GM12878 (cell line): ENCODE results near the gene OLFML2B. TPM values are rescaled to one million over a fixed set of nuclear protein-coding genes. Genes with fewer than 3 reads are reported as not detected.

Experiments
- ATAC-seq: fragments of 200-7000 bp; cut with Tn5 transposase; 3 replicates; pipeline ENCODE4 v1.9.1; 2020; ENCODE audit warnings: mild to moderate bottlenecking, moderate library complexity
- BruUV-seq: library from RNA; stranded (reverse); fragments of 400-500 nt; replicated peaks from 2 replicates; lab custom pipeline; 2021; lab: Mats Ljungman, UMichigan
- CTCF ChIA-PET: fragments of 300-600 bp; sonication (Branson Sonifier 250); formaldehyde crosslinking; extraction: SDS; loops from one replicate; lab custom pipeline; 2021; ENCODE audit warnings: inconsistent platforms; lab: Yijun Ruan, JAX
- POLR2A ChIA-PET: fragments of 350-600 bp; formaldehyde crosslinking; extraction: SDS; loops from one replicate; lab custom pipeline; 2021; ENCODE audit warnings: inconsistent platforms; lab: Charles Lee
- RAD21 ChIA-PET: fragments of 300-600 bp; sonication (Branson Sonifier 250); formaldehyde crosslinking; loops from one replicate; lab custom pipeline; 2023; ENCODE audit warnings: antibody characterized with exemption; ENCODE audit not compliant: unreplicated experiment; lab: Charles Lee
- SMC1A ChIA-PET: fragments of 300-600 bp; sonication (Branson Sonifier 250); formaldehyde crosslinking; loops from one replicate; lab custom pipeline; 2023; ENCODE audit not compliant: unreplicated experiment, uncharacterized antibody; lab: Charles Lee
- DNase-seq: peaks from one replicate; pipeline ENCODE4 v3.0.0-alpha.2; 2011; ENCODE audit warnings: low read depth, low spot score
- FAIRE-seq: peaks from 3 replicates; lab custom pipeline; 2011; peaks lifted over from hg19 to GRCh38; lab: Jason Lieb, UNC
- H2AFZ ChIP-seq: 2 replicates; pipeline ENCODE4 v1.6.0; 2011; ENCODE audit warnings: low read depth, low read length, control low read depth; ENCODE audit not compliant: control insufficient read depth
- H3K27ac ChIP-seq: 2 replicates; pipeline ENCODE4 v1.5.1; 2011; ENCODE audit warnings: control low read depth; ENCODE audit not compliant: control insufficient read depth, insufficient read depth
- H3K27me3 ChIP-seq, 2 experiments: replicated peaks in 1 of 2; 2 replicates each; pipeline versions ENCODE4 v1.6.0 to v1.6.1; 2011; ENCODE audit warnings: low read length in 1 of 2; ENCODE audit not compliant: control insufficient read depth in 2 of 2, insufficient read depth in 2 of 2
- H3K36me3 ChIP-seq, 2 experiments: 2 replicates each; pipeline ENCODE4 v1.5.1; 2011; ENCODE audit warnings: low read length in 1 of 2; ENCODE audit not compliant: control insufficient read depth in 2 of 2, insufficient read depth in 2 of 2
- H3K4me1 ChIP-seq: 2 replicates; pipeline ENCODE4 v1.6.1; 2011; ENCODE audit warnings: mild to moderate bottlenecking, low read length, moderate library complexity, mixed read lengths; ENCODE audit not compliant: control insufficient read depth, insufficient read depth
- H3K4me2 ChIP-seq: 2 replicates; pipeline ENCODE4 v1.6.0; 2011; ENCODE audit warnings: control low read depth; ENCODE audit not compliant: control insufficient read depth, insufficient read depth
- H3K4me3 ChIP-seq: fragments of 200-600 bp; sonication (generic); 2 replicates; pipeline ENCODE4 v1.5.1; 2016
- H3K79me2 ChIP-seq: 2 replicates; pipeline ENCODE4 v1.6.0; 2011; ENCODE audit warnings: low read length; ENCODE audit not compliant: control insufficient read depth, insufficient read depth
- H3K9ac ChIP-seq: 2 replicates; pipeline ENCODE4 v1.8.0; 2011; ENCODE audit warnings: low read length, control low read depth, mixed read lengths; ENCODE audit not compliant: control insufficient read depth, insufficient read depth
- H3K9me3 ChIP-seq: replicated peaks from 3 replicates; pipeline ENCODE4 v1.5.1; 2011; ENCODE audit warnings: mild to moderate bottlenecking, low read length; ENCODE audit not compliant: control insufficient read depth, insufficient read depth
- H4K20me1 ChIP-seq: 2 replicates; pipeline ENCODE4 v1.6.0; 2011; ENCODE audit not compliant: control insufficient read depth, insufficient read depth
- CBX3 ChIP-seq: fragments of 200-600 bp; sonication (generic); IDR thresholded peaks from 2 replicates; pipeline ENCODE4 v1.6.1; 2016; ENCODE audit warnings: low read depth, borderline replicate concordance
- CHD1 ChIP-seq: IDR thresholded peaks from 2 replicates; pipeline ENCODE4 v1.6.1; 2012; ENCODE audit warnings: low read depth, low read length, improper control_type of control experiment
- FOS ChIP-seq: IDR thresholded peaks from 3 replicates; pipeline ENCODE4 v1.6.1; 2011; ENCODE audit warnings: borderline replicate concordance; ENCODE audit not compliant: insufficient read length; ENCODE audit errors: extremely low read depth
- FOXK2 ChIP-seq: fragments of 450-650 bp; IDR thresholded peaks from 2 replicates; pipeline ENCODE4 v1.6.1; 2017; ENCODE audit warnings: mild to moderate bottlenecking, moderate library complexity
- GATAD2B ChIP-seq: fragments of 450-650 bp; conservative IDR thresholded peaks from 2 replicates; pipeline ENCODE4 v1.6.1; 2017; ENCODE audit warnings: low read depth, mild to moderate bottlenecking, moderate library complexity
- IKZF2 ChIP-seq, 2 experiments: fragments of 450-650 bp; IDR thresholded peaks; 2 replicates each; pipeline ENCODE4 v1.6.1; 2017; ENCODE audit warnings: mild to moderate bottlenecking in 2 of 2, moderate library complexity in 2 of 2
- NR2C1 ChIP-seq: fragments of 450-650 bp; IDR thresholded peaks from 2 replicates; pipeline ENCODE4 v1.6.1; 2017; ENCODE audit warnings: antibody characterized with exemption, mild to moderate bottlenecking, moderate library complexity
- NR2C2 ChIP-seq: IDR thresholded peaks from 2 replicates; pipeline ENCODE4 v1.6.1; 2011; ENCODE audit warnings: borderline replicate concordance, low read depth; ENCODE audit not compliant: control insufficient read depth, insufficient read length
- PAX8 ChIP-seq: fragments of 450-650 bp; IDR thresholded peaks from 2 replicates; pipeline ENCODE4 v1.6.1; 2017; ENCODE audit warnings: mild to moderate bottlenecking, moderate library complexity
- POLR2AphosphoS5 ChIP-seq: IDR thresholded peaks from 2 replicates; pipeline ENCODE4 v1.6.1; 2011; ENCODE audit warnings: mild to moderate bottlenecking, low read length, inconsistent platforms
- RCOR1 ChIP-seq: conservative IDR thresholded peaks from 2 replicates; pipeline ENCODE4 v1.6.1; 2012; ENCODE audit warnings: low read depth, low read length, improper control_type of control experiment
- SUZ12 ChIP-seq: fragments of 200-600 bp; sonication (generic); IDR thresholded peaks from one replicate; pipeline ENCODE4 v1.6.1; 2018; ENCODE audit warnings: antibody characterized with exemption, mild to moderate bottlenecking; ENCODE audit not compliant: unreplicated experiment
- TAF1 ChIP-seq: IDR thresholded peaks from 2 replicates; pipeline ENCODE4 v1.6.1; 2011; ENCODE audit warnings: mild to moderate bottlenecking, low read depth, low read length, borderline replicate concordance
- TCF3 ChIP-seq: IDR thresholded peaks from 2 replicates; pipeline ENCODE4 v1.6.1; 2012; ENCODE audit warnings: low read depth, mild to moderate bottlenecking, low read length, borderline replicate concordance; ENCODE audit not compliant: insufficient read depth
- ZNF384 ChIP-seq: IDR thresholded peaks from 2 replicates; pipeline ENCODE4 v1.6.1; 2012; ENCODE audit warnings: low read depth, mild to moderate bottlenecking, low read length, improper control_type of control experiment, borderline replicate concordance
- ZNF622 ChIP-seq: fragments of 450-650 bp; IDR thresholded peaks from 2 replicates; pipeline ENCODE4 v1.6.1; 2017; ENCODE audit warnings: mild to moderate bottlenecking, inconsistent platforms
- WGBS: methylation state at CpG from one replicate; pipeline ENCODE4 v1.1.6; 2016; ENCODE audit warnings: low lambda C conversion rate; ENCODE audit not compliant: insufficient replicate concordance, insufficient coverage; ENCODE audit errors: missing lambda C conversion rate; 5-methylcytosine and 5-hydroxymethylcytosine counted together
- in situ Hi-C: fragments of 300-500 bp; cut with MboI; formaldehyde crosslinking; loops from 9 replicates; pipeline ENCODE4 v1.14.3; 2018; ENCODE audit warnings: mixed read lengths
- intact Hi-C: fragments of 100-400 bp; cut with micrococcal nuclease; formaldehyde crosslinking; loops from one replicate; pipeline ENCODE4 v1.14.2; 2022; ENCODE audit not compliant: unreplicated experiment
- polyA plus RNA-seq, 11 experiments: library from polyadenylated mRNA; depleted of rRNA in 4 of 11; unstranded in 6 of 11; stranded (reverse) in 5 of 11; fragments of >200 nt; fragmentation: Nextera tagmentation in 4 of 11; fragmentation: Illumina TruSeq in 1 of 11; extraction: Ambion mirVana in 4 of 11; extraction: Trizol in 1 of 11; gene quantifications; 1 replicate in 1 of 11; 2 replicates in 10 of 11; pipeline versions ENCODE4 v1.2.1 to v1.2.3, GENCODE V29; 2011 to 2016; ENCODE audit warnings: inconsistent platforms in 2 of 11, missing spikeins in 2 of 11, low read depth in 1 of 11
- total RNA-seq, 4 experiments: library from RNA; depleted of rRNA in 3 of 4; stranded (reverse); fragments of >200 nt in 3 of 4; fragmentation: Illumina TruSeq in 1 of 4; extraction: Trizol in 1 of 4; gene quantifications; 2 replicates each; pipeline versions ENCODE4 v1.2.1 to v1.2.3, GENCODE V29; 2013 to 2021
- TF ChIP-seq, protein P1 (sequence below): IDR thresholded peaks from 2 replicates; pipeline ENCODE4 v1.6.1; 2012; ENCODE audit warnings: low read depth, low read length, improper control_type of control experiment
- TF ChIP-seq, protein P2 (sequence below): IDR thresholded peaks from 2 replicates; pipeline ENCODE4 v1.6.1; 2012; ENCODE audit warnings: low read depth, low read length, improper control_type of control experiment

The OLFML2B gene
- total and polyA plus RNA-seq, 10 of the 15 experiments (the other 5 are each of a cell fraction or from before 2014, with no cell fraction given) = not detected

DNA sequence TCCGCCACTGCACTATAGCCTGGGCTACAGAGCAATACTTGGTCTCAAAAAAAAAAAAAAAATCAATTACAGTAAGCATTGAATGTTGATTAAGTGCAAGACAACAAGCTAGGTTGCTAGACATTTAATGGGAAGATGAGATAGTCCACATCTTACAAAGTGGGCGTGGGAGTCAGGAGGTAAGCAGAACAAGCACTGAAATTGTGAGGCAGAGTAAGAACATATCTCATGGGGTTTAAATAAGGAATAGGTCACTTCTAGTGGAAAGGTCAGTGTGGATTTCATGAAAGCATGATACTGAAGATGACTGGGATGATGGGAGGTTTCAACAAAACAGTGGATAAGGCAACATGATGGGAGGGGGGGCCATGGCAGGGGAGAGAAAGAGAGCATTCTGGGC lies 1.9 kb upstream of the OLFML2B start (continued):
- no peak for TF ChIP-seq IKZF2 (IDR thresholded peaks at IDR 0.05)
- no peak for TF ChIP-seq CBX3
- no peak for TF ChIP-seq NR2C1
- no peak for TF ChIP-seq FOS
- no peak for TF ChIP-seq RCOR1
- no peak for TF ChIP-seq SUZ12
- TF ChIP-seq TCF3 = no peak

DNA sequence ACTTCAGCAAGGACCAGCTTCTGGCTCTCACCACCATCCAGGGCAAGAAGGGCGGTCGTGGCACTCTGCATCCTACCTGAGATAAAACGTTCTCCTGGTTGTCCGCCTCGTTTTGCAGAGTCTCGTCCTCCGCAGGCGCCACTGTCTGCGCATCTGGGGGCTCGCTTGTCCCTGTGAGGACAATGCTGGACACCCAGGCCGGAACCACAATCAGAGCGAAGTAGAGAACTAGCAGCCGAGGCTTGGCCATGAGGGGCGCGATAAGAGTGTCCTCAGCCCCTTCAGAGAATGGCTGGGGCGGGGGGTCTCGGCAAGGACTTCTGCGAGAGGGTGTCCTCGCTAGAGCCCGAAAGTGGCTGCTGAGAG lies 505 bp downstream of the OLFML2B start:
- intact Hi-C loops (no loop called here), in situ Hi-C loops (no loop called here)
- no peak overlapping the region for H3K27ac ChIP-seq
- ATAC-seq (no peak), FAIRE-seq (no peak), DNase-seq (no peak)
- no peaks in the 10 kb centered on the region for H4K20me1 ChIP-seq
- WGBS = 59% methylated on average over 20 of the region's 20 CpGs
- no peaks in the 10 kb centered on the region for H3K36me3 ChIP-seq
- H2AFZ ChIP-seq = no peak overlapping the region
- POLR2A ChIA-PET = no interaction called here
- no peaks in the 10 kb centered on the region for H3K79me2 ChIP-seq
- BruUV-seq = no TSS peak
- H3K4me1 ChIP-seq = no peaks in the 10 kb centered on the region
- H3K9ac ChIP-seq = no peak overlapping the region
- CTCF ChIA-PET = interaction anchor here (1.8 to 2.1 kb wide), 2 partner anchors 14 to 231 kb away, joined by 6 to 9 read pairs; no protein-coding TSS in a partner anchor
- peaks cover 6 to 7% of the 10 kb centered on the region in 2 experiments; a peak in 3 of 4 replicates for H3K27me3 ChIP-seq
- RAD21 ChIA-PET = no interaction called here
- H3K9me3 ChIP-seq = no peaks in the 10 kb centered on the region; the same call in 1 of the 3 replicates
- H3K4me3 ChIP-seq = peak overlapping the region; percentile 37; the same call in 1 of the 2 replicates
- peak overlapping the region; percentile 69 for H3K4me2 ChIP-seq
- SMC1A ChIA-PET = no interaction called here
- TF ChIP-seq FOXK2 = no peak
- TF ChIP-seq CHD1 = no peak
- TF ChIP-seq TCF3 = no peak
- no peak for TF ChIP-seq ZNF622
- no peak for TF ChIP-seq POLR2AphosphoS5
- no peak for TF ChIP-seq NR2C2
- no peak for TF ChIP-seq PAX8
- TF ChIP-seq ZNF384 = no peak
- TF ChIP-seq, protein P1, sequence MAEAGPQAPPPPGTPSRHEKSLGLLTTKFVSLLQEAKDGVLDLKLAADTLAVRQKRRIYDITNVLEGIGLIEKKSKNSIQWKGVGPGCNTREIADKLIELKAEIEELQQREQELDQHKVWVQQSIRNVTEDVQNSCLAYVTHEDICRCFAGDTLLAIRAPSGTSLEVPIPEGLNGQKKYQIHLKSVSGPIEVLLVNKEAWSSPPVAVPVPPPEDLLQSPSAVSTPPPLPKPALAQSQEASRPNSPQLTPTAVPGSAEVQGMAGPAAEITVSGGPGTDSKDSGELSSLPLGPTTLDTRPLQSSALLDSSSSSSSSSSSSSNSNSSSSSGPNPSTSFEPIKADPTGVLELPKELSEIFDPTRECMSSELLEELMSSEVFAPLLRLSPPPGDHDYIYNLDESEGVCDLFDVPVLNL = no peak
- TF ChIP-seq GATAD2B = no peak
- TF ChIP-seq TAF1 = no peak
- TF ChIP-seq, protein P2, sequence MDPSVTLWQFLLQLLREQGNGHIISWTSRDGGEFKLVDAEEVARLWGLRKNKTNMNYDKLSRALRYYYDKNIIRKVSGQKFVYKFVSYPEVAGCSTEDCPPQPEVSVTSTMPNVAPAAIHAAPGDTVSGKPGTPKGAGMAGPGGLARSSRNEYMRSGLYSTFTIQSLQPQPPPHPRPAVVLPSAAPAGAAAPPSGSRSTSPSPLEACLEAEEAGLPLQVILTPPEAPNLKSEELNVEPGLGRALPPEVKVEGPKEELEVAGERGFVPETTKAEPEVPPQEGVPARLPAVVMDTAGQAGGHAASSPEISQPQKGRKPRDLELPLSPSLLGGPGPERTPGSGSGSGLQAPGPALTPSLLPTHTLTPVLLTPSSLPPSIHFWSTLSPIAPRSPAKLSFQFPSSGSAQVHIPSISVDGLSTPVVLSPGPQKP = no peak
